HepG2 (cell line): ENCODE measurements around the gene ZDHHC9. TPM values are rescaled to one million over a fixed set of nuclear protein-coding genes. Genes with fewer than 3 reads are reported as not detected.

Source experiments
- ATAC-seq: fragments of 200-7000 bp; cut with Tn5 transposase; 3 replicates; pipeline ENCODE4 v1.9.1; 2020; ENCODE audit warnings: mild to moderate bottlenecking, moderate library complexity
- BruUV-seq: library from RNA; stranded (reverse); fragments of 400-500 nt; replicated peaks from 2 replicates; lab custom pipeline; 2021; lab: Mats Ljungman, UMichigan
- CTCF ChIA-PET: fragments of 300-600 bp; formaldehyde crosslinking; extraction: SDS; loops from one replicate; lab custom pipeline; 2021; ENCODE audit warnings: low total read pairs, inconsistent platforms, low intra/inter-chr PET ratio; lab: Yijun Ruan, JAX
- POLR2A ChIA-PET: fragments of 350-600 bp; sonication (Branson Sonifier 250); formaldehyde crosslinking; loops from one replicate; lab custom pipeline; 2020; ENCODE audit warnings: antibody characterized with exemption, inconsistent platforms; lab: Yijun Ruan, JAX
- DNase-seq: peaks from one replicate; pipeline ENCODE4 v3.0.0-alpha.2; 2015; ENCODE audit warnings: low spot score
- FAIRE-seq: peaks from 3 replicates; lab custom pipeline; 2011; peaks lifted over from hg19 to GRCh38; lab: Jason Lieb, UNC
- H2AFZ ChIP-seq: one replicate; pipeline ENCODE4 v1.6.1; 2011; ENCODE audit warnings: low read length, inconsistent platforms
- H3K27ac ChIP-seq: fragments of 300-600 bp; 3 replicates; pipeline ENCODE4 v1.8.0; 2011; ENCODE audit warnings: mixed run types, mild to moderate bottlenecking, mixed read lengths, low read length, inconsistent platforms; ENCODE audit not compliant: insufficient read depth; ENCODE audit errors: extremely low read length
- H3K27me3 ChIP-seq, 2 experiments: fragments of 200-600 bp in 1 of 2; 2 replicates in 1 of 2; 3 replicates in 1 of 2; pipeline versions ENCODE4 v1.6.0 to v1.8.0; 2011; ENCODE audit warnings: low read length in 2 of 2, mild to moderate bottlenecking in 2 of 2, moderate library complexity in 2 of 2, inconsistent platforms in 1 of 2; ENCODE audit not compliant: insufficient read depth in 2 of 2, control insufficient read depth in 1 of 2
- H3K36me3 ChIP-seq, 2 experiments: fragments of 200-600 bp in 1 of 2; replicated peaks in 1 of 2; 2 replicates in 1 of 2; 3 replicates in 1 of 2; pipeline versions ENCODE4 v1.5.1 to v1.8.0; 2011; ENCODE audit warnings: low read length in 2 of 2, inconsistent platforms in 1 of 2; ENCODE audit not compliant: insufficient read depth in 2 of 2, control insufficient read depth in 1 of 2
- H3K4me1 ChIP-seq: 2 replicates; pipeline ENCODE4 v1.5.1; 2012; ENCODE audit warnings: low read length, inconsistent platforms; ENCODE audit not compliant: insufficient read depth
- H3K4me2 ChIP-seq: 2 replicates; pipeline ENCODE4 v1.6.0; 2011; ENCODE audit warnings: low read depth, low read length, inconsistent platforms
- H3K4me3 ChIP-seq, 3 experiments: fragments of 200-600 bp in 1 of 3; sonication (generic), shearing (Covaris generic) in 1 of 3; replicated peaks in 1 of 3; 2 replicates each; pipeline ENCODE4 v1.5.1; 2011 to 2016; ENCODE audit warnings: low read length in 3 of 3, inconsistent platforms in 2 of 3, low read depth in 2 of 3, mild to moderate bottlenecking in 2 of 3, control low read depth in 1 of 3, mixed read lengths in 1 of 3; ENCODE audit not compliant: insufficient read depth in 1 of 3
- H3K79me2 ChIP-seq: one replicate; pipeline ENCODE4 v1.6.1; 2011; ENCODE audit warnings: low read length, inconsistent platforms; ENCODE audit not compliant: insufficient read depth
- H3K9ac ChIP-seq: 2 replicates; pipeline ENCODE4 v1.6.0; 2011; ENCODE audit warnings: mild to moderate bottlenecking, low read depth, low read length, inconsistent platforms; ENCODE audit not compliant: insufficient read depth
- H3K9me3 ChIP-seq: 2 replicates; pipeline ENCODE4 v1.5.1; 2012; ENCODE audit warnings: mild to moderate bottlenecking, low read length
- H4K20me1 ChIP-seq: 2 replicates; pipeline ENCODE4 v1.6.0; 2011; ENCODE audit warnings: inconsistent platforms, mild to moderate bottlenecking, low read length, moderate library complexity; ENCODE audit not compliant: insufficient read depth
- BCLAF1 ChIP-seq: fragments of 450-650 bp; IDR thresholded peaks from 2 replicates; pipeline ENCODE4 v1.6.1; 2017; ENCODE audit warnings: mild to moderate bottlenecking
- CCAR2 ChIP-seq: fragments of 200-400 bp; formaldehyde crosslinking; optimal IDR thresholded peaks from 2 replicates; pipeline ENCODE3; 2018; ENCODE audit warnings: low read depth, mild to moderate bottlenecking, low read length, moderate library complexity
- JUND ChIP-seq: sonication (generic); formaldehyde crosslinking; IDR thresholded peaks from 2 replicates; pipeline ENCODE4 v1.8.0; 2022; ENCODE audit warnings: mild to moderate bottlenecking, missing genetic modification reagents
- MXD1 ChIP-seq: sonication (generic); formaldehyde crosslinking; IDR thresholded peaks from 2 replicates; pipeline ENCODE4 v1.4.0; 2020; ENCODE audit warnings: mild to moderate bottlenecking, missing genetic modification reagents
- NCOR1 ChIP-seq: fragments of 200-600 bp; sonication (generic); IDR thresholded peaks from 2 replicates; pipeline ENCODE4 v1.7.0; 2017; ENCODE audit warnings: antibody characterized with exemption, low read length, borderline replicate concordance
- NFIB ChIP-seq: sonication (generic); formaldehyde crosslinking; IDR thresholded peaks from 2 replicates; pipeline ENCODE4 v1.9.0; 2021; ENCODE audit warnings: missing genetic modification reagents, mild to moderate bottlenecking, borderline replicate concordance
- NFYC ChIP-seq: IDR thresholded peaks from 2 replicates; pipeline ENCODE4 v1.6.1; 2016; ENCODE audit warnings: missing genetic modification reagents, missing compliant biosample characterization
- PRDM10 ChIP-seq: sonication (generic); formaldehyde crosslinking; IDR thresholded peaks from 2 replicates; pipeline ENCODE4 v1.4.0; 2020; ENCODE audit warnings: low read depth, missing genetic modification reagents
- SP1 ChIP-seq, 2 experiments: fragments of 450-650 bp in 1 of 2; sonication (generic) in 1 of 2; formaldehyde crosslinking in 1 of 2; IDR thresholded peaks; 2 replicates each; pipeline versions ENCODE4 v1.4.0 to v1.6.1; 2016 to 2020; ENCODE audit warnings: missing genetic modification reagents in 1 of 2
- SSRP1 ChIP-seq: IDR thresholded peaks from 2 replicates; pipeline ENCODE4 v1.6.1; 2016; ENCODE audit warnings: control low read depth
- ZNF329 ChIP-seq: sonication (generic); formaldehyde crosslinking; IDR thresholded peaks from 2 replicates; pipeline ENCODE4 v1.9.0; 2021; ENCODE audit warnings: low read depth, mild to moderate bottlenecking, missing genetic modification reagents
- ZNF619 ChIP-seq: sonication (generic); formaldehyde crosslinking; IDR thresholded peaks from 2 replicates; pipeline ENCODE4 v1.4.0; 2020; ENCODE audit warnings: mild to moderate bottlenecking, missing genetic modification reagents
- WGBS: methylation state at CpG from one replicate; pipeline ENCODE4 v1.1.6; 2017; ENCODE audit warnings: low lambda C conversion rate; 5-methylcytosine and 5-hydroxymethylcytosine counted together
- in situ Hi-C: cut with HindIII; loops from 2 replicates; pipeline ENCODE4 v1.10.0; 2017; ENCODE audit warnings: low pct_unique_long_range_greater_than_20kb; ENCODE audit not compliant: extremely low pct_ligation_motif_present
- intact Hi-C: fragments of 100-400 bp; cut with micrococcal nuclease; formaldehyde crosslinking; loops from one replicate; pipeline ENCODE4 v1.10.0; 2022; ENCODE audit not compliant: unreplicated experiment
- polyA plus RNA-seq, 8 experiments: library from polyadenylated mRNA; depleted of rRNA in 3 of 8; stranded (reverse) in 7 of 8; unstranded in 1 of 8; fragments of >200 nt; fragmentation: Illumina TruSeq in 4 of 8; extraction: Trizol in 4 of 8; gene quantifications; 2 replicates each; pipeline versions ENCODE4 v1.2.1 to v1.2.3, GENCODE V29; 2011 to 2016; ENCODE audit warnings: low read depth in 4 of 8, missing spikeins in 1 of 8, mixed read lengths in 1 of 8; ENCODE audit not compliant: insufficient read depth in 1 of 8
- total RNA-seq, 5 experiments: library from RNA; depleted of rRNA; stranded (reverse); fragments of >200 nt; fragmentation: Illumina TruSeq; extraction: Trizol; gene quantifications; 2 replicates each; pipeline ENCODE4 v1.2.3, GENCODE V29; 2016; ENCODE audit warnings: low read depth in 1 of 5
- TF ChIP-seq, protein P1 (sequence below): conservative IDR thresholded peaks from 2 replicates; pipeline ENCODE4 v1.6.1; 2018; ENCODE audit warnings: missing genetic modification reagents
- TF ChIP-seq, protein P2 (sequence below): sonication (generic); formaldehyde crosslinking; IDR thresholded peaks from 2 replicates; pipeline ENCODE4 v1.4.0; 2020; ENCODE audit warnings: missing genetic modification reagents, low read depth, mild to moderate bottlenecking, borderline replicate concordance
- TF ChIP-seq, protein P3 (sequence below): sonication (generic); formaldehyde crosslinking; IDR thresholded peaks from 2 replicates; pipeline ENCODE4 v1.8.1; 2023; ENCODE audit warnings: mild to moderate bottlenecking, missing genetic modification reagents, borderline replicate concordance

Gene ZDHHC9
- total and polyA plus RNA-seq, 2 of the 13 experiments (the other 11 are each of a cell fraction or from before 2014, with no cell fraction given), result 28.3 to 53.1 TPM

DNA sequence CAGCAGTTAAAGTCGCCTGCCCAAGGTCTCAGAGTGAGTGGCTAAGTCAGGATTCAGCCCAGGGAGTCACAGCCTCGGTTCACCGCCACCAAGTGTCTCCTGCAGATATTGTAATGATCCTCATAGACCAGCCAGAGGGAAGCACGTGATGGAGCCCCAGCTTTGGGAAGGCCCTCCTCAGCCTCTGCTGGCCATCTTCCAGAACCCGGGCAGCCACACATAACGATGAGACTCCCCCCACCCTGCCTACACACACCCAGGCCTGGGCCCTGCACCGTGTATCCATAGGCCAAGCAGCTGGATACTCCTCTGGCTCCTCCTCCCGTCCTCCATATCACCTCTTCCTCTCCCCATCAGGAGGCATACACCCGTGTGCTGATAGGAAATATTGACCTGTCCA is 83.5 kb downstream of the ZDHHC9 start:
- Histone ChIP-seq H3K9me3 (no peaks in the 10 kb centered on the region), H4K20me1 (no peaks in the 10 kb centered on the region), H3K4me3 (no peak overlapping the region), H2AFZ (no peak overlapping the region), H3K79me2 (no peaks in the 10 kb centered on the region), H3K36me3 (no peaks in the 10 kb centered on the region), H3K4me2 (no peak overlapping the region), H3K9ac (no peak overlapping the region)
- CTCF ChIA-PET, result no interaction called here
- FAIRE-seq (no peak), DNase-seq (no peak), ATAC-seq (no peak)
- BruUV-seq, result no TSS peak
- WGBS, result no CpG with 5 or more reads among the region's 9 CpGs
- TF ChIP-seq, protein P1, sequence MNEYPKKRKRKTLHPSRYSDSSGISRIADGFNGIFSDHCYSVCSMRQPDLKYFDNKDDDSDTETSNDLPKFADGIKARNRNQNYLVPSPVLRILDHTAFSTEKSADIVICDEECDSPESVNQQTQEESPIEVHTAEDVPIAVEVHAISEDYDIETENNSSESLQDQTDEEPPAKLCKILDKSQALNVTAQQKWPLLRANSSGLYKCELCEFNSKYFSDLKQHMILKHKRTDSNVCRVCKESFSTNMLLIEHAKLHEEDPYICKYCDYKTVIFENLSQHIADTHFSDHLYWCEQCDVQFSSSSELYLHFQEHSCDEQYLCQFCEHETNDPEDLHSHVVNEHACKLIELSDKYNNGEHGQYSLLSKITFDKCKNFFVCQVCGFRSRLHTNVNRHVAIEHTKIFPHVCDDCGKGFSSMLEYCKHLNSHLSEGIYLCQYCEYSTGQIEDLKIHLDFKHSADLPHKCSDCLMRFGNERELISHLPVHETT, result no peak
- TF ChIP-seq BCLAF1, result no peak
- no peak for TF ChIP-seq NFIB (CRISPR knock-in tag)
- TF ChIP-seq, protein P2, sequence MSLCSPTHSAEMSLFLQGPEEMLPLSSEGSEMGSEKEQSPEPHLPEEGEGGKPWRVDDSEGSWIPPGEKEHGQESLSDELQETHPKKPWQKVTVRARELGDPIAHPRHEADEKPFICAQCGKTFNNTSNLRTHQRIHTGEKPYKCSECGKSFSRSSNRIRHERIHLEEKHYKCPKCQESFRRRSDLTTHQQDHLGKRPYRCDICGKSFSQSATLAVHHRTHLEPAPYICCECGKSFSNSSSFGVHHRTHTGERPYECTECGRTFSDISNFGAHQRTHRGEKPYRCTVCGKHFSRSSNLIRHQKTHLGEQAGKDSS (CRISPR knock-in tag), result no peak
- no peak for TF ChIP-seq JUND
- no peak for TF ChIP-seq ZNF329 (CRISPR knock-in tag)
- no peak for TF ChIP-seq MXD1 (CRISPR knock-in tag)
- TF ChIP-seq SSRP1, result no peak
- no peak for TF ChIP-seq NFYC (CRISPR knock-in tag)
- no peak for TF ChIP-seq NCOR1
- TF ChIP-seq SP1 (IDR thresholded peaks at IDR 0.05), result no peak
- no peak for TF ChIP-seq SP1 (CRISPR knock-in tag; IDR thresholded peaks at IDR 0.05)
- TF ChIP-seq, protein P3, sequence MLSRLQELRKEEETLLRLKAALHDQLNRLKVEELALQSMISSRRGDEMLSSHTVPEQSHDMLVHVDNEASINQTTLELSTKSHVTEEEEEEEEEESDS (CRISPR knock-in tag), result no peak
- no peak for TF ChIP-seq CCAR2
- TF ChIP-seq ZNF619, result no peak
- no peak for TF ChIP-seq PRDM10 (CRISPR knock-in tag)
- TF ChIP-seq, all 625 proteins: peak for 0
- no peaks in the 10 kb centered on the region for H3K27me3 ChIP-seq
- POLR2A ChIA-PET, result interaction anchor here (0.6 kb wide), 1 partner anchor 14 kb away, joined by 3 read pairs; no protein-coding TSS in a partner anchor
- in situ Hi-C loops, result no loop called here
- H3K4me1 ChIP-seq, result no peaks in the 10 kb centered on the region
- intact Hi-C loops, result no loop called here
- H3K27ac ChIP-seq, result no peak overlapping the region
